Smooth muscle cell of the brain vasculature (primary cell): ENCODE measurements around the gene SCGB1D1.
A peak's percentile ranks its signal among the peaks of the same experiment; 100 is the strongest.
"Not testable (repeated sequence)": the region's sequence is repeated elsewhere in the genome, so short reads cannot be mapped to it uniquely, and the experiment has no call there.

Experiments used
- DNase-seq: peaks from one replicate; pipeline ENCODE4 v3.0.0-alpha.2; 2012; ENCODE audit warnings: low read depth, low spot score

The SCGB1D1 gene

DNA sequence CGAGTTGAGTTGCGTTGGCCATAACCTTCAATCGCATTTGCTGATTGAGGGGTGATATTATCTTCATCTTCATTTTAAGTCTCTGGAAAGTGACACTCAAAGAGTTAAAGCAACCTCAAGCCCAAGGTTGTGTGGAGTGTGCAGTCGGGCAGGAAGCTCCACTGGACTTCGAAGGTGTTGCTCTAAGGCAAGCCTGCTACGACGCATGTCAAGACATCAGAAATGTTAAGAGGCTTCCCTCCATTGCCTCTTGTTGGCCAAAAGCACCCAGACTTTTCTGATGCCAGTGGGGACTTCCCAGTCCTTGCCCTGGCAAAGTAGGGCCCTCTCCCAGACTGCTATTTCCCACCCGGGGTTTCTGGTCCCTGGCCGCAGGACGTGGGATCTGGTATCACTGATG, 23.6 kb upstream of the SCGB1D1 start:
- DNase-seq, result no peak

DNA sequence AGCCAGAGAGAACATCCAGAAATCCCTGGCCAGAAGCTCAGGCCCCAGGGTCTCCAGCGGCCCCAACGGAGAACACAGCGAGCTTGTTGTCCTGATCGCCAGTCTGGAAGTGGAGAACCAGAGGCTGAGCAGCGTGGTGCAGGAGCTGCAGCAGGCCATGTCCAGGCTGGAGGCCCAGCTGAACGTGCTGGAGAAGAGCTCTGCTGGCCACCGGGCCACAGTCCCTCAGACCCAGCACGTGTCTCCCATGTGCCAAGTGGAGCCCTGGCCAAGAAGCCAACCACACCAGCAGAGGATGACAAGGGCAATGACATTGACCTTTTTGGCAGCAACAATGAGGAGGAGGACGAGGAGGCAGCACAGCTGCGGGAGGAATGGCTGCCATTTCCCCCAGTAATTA, 20.6 kb upstream of the SCGB1D1 start:
- DNase-seq, result no peak

DNA sequence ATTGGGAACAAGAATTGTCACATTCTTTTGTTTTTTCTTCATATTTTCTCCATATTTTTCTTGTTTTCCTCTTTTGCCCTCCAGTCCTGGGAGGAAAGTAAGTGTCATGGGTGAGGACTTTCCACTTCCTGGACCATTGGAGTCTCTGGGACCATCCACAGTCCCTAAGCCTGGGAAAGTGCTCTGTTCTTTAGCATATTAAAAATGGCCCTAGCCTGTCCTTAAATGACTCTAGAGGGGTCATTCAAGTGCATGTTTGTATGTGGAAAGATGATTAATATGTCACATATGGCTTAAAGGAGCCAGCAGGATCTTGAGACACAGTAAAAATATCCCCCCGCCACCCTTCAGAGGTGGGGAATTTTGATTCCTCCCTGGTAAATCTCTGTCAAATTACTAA, 20.1 kb upstream of the SCGB1D1 start:
- DNase-seq, result no peak

DNA sequence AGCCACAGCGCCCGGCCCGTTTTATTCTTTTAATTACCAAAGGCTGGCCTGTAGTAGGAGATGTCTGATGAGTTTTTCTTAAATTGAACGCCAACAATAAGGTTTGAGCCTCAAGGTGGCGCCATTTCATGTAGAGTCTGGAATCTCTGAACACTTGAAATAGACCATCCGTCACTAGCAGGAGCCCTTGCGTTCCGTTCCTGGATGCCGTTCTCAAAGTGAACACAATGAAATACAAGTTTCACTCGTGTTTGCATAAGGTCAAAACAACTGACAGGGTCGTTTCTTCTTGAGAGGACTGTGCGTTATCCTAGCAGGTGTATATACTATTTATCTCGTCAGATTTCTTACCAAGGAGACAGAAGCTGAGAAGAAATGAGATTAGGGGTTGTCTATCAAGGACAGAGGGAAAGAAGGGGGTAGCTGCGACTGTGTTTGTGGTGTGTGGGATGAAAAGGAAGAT, 18.7 kb upstream of the SCGB1D1 start:
- DNase-seq, result peak; percentile 17

DNA sequence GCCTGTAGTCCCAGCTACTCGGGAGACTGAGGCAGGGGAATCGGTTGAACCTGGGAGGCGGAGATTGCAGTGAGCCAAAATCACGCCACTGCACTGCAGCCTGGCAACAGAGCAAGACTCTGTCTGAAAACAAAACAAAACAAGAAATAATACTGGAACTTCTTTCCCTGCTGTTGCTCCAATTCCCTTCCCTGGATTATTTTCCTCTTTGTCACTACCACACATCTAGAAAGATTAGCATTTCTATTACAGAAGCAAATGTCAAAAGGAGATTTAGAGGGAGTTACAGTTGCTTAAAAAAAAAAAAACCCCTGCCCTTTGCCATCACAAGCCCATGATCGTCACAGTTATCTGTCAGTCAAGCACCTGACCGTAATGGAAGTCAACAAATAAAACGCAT, 17.7 kb upstream of the SCGB1D1 start:
- no peak for DNase-seq

DNA sequence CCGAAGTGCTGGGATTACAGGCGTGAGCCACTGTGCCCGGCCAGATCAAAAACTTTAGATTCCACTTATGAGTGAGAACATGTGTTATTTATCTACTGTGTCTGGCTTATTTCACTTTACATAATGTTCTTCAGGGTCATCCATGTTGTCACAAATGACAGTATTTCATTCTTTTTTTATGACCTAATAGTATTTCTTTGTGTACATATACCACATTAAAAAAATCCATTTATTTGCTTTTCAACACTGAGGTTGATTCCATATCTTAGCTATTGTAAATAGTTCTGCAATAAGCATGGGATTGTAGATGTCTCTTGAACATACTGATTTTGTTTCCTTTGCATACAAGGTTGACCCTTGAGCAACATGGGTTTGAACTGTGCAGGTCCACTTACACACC, 13.2 kb upstream of the SCGB1D1 start:
- DNase-seq, result no peak

DNA sequence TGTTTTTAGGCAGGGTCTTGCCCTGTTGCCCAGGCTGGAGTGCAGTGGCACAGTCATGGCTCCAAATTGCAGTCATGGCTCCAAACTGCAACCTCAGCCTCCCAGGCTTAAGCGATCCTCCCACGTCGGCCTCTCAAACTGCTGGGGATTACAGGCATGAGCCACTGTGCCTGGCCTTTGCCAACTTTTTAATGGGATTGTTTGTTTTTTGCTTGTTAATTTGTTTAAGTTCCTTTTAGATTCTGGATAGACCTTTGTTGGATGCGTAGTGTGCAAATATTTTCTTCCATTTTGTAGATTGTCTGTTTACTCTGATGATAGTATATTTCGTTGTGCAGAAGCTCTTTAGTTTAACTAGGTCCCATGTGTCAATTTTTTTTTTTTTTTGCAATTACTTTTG, 10.0 kb upstream of the SCGB1D1 start:
- DNase-seq, result no peak

DNA sequence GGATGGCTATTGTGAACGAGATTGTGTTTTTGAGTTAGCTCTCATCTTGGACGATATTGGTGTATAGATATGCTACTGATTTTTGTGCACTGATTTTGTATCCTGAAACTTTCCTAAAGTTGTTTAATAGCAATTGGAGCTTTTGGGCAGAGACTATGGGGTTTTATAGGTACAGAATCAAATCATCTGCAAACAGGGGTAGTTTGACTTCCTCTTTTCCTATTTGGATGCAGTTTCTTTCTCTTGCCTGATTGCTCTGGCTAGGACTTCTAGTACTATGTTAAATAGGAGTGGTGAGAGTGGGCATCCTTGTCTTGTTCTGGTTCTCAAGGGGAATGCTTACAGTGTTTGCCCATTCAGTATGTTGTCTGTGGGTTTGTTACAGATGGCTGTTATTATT, 8.9 kb upstream of the SCGB1D1 start:
- DNase-seq, result no peak

DNA sequence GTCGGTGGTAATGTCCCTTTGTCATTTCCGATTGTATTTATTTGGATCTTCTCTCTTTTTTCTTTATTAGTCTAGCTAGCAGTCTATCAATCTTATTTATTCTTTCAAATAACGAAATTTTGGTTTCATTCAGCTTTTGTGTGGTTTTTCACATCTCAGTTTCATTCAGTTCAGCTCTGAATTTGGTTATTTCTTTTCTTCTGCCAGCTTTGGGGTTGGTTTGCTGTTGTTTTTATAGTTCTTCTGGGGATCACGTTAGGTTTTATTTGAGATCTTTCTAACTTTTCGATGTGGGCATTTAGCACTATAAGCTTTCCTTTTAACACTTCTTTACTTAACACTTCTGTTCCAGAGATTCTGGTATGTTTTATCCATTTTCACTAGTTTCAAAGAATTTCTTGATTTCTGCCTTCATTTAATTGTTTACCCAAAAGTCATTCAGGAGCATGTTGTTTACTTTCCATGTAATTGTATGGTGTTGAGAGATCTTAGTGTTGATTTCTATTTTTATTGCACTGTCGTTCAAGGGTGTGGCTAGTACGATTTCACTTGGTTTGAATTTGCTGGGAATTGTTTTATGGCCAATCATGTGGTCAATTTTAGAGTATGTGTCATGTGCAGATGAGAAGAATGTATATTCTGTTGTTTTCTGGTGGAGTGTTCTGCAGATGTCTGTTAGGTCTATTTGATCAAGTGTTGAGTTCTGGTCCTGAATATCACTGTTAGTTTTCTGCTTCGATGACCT, 7.7 kb upstream of the SCGB1D1 start:
- no peak for DNase-seq

DNA sequence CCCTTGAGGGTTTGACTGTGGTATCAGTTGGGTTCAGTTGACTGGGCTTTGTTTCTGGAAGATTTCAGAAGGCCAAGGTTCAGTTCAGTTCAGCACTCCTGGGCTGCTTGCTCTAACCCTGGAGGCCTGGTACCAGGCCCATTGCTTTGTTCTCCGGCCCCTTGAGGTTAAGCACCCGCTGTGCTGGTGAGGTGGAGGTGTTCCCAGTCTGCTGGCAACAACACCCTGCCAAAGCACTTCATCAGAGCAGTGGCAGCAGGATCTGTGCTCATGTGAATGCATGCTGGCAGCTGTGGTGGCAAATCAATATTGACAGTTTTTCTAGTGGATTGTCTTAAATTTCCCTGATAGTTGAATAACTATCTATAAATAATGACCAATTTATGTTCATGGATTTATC, 3.8 kb upstream of the SCGB1D1 start:
- no peak for DNase-seq

DNA sequence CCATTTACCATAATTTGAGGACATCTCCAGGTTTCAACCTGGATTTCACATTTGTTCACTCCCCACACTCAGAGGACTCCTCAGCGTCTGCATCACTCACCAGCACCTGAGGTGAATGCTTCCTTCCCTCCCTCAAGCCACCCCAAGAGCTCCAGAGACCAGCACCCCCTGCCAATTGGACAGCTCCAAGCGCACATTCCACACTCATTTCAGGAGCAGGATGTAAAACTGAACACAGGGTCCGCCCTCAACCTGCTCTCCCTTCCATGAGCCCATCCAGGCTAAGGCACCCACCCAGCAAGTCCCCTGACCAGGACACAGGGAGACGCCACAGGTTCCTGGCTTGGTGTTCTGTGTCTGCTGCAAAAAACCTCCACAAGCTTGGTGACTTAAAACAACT, 3.9 kb downstream of the SCGB1D1 start:
- no peak for DNase-seq

DNA sequence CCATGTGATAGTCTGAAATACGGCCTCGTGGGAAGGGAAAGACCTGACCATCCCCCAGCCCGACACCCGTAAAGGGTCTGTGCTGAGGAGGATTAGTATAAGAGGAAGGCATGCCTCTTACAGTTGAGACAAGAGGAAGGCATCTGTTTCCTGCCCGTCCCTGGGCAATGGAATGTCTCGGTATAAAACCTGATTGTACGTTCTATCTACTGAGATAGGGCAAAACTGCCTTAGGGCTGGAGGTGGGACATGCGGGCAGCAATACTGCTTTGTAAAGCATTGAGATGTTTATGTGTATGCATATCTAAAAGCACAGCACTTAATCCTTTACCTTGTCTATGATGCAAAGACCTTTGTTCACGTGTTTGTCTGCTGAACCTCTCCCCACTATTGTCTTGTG, 5.0 kb downstream of the SCGB1D1 start:
- not testable (repeated sequence) for DNase-seq

DNA sequence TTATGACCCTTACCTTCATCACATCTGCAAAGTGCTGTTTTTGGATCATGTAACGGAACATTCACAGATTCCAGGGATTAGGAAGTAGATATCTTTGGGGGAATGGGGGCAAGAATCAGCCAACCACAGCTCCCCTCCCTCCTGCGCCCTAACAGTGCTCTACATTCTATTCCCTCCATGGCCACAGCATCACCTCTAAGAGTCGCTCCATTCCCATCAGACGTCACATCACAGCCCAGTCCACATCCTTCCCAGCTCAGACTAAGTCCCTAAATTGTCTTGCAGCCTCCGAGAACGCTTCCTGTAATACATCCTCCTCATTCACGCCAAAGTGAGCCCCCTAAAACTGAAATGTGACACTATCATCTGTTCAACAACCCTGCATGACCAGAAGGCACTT, 5.9 kb downstream of the SCGB1D1 start:
- DNase-seq, result no peak

DNA sequence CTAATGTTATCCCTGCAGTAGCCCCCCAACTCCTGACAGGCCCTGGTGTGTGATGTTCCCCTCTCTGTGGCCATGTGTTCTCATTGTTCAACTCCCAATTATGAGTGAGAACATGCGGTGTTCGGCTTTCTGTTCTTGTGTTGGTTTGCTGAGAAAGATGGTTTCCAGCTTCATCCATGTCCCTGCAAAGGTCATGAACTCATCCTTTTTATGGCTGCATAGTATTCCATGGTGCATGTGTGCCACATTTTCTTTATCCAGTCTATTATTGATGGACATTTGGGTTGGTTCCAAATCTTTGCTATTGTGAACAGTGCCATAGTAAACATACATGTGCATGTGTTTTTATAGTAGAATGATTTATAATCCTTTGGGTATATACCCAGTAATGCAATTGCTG, 7.4 kb downstream of the SCGB1D1 start:
- DNase-seq, result not testable (repeated sequence)

DNA sequence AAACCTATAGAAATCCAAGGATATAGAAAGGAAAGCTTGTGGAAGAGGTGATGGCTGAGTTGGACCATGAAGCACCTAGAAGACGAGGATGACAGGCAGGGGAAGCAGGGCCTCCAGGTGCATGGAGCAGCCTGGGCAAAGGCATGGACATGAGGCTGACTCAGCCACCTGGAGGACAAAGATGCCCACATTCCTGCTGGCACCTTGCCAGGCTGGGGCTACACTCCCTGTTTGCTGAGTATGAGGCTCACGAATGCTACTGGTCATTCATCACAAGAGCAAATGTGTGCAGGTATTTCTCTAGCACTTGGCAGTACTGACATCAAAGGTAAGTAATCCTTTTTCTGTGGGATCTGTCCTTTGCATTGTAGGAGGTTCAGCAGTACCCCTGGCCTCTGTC, 11.4 kb downstream of the SCGB1D1 start:
- no peak for DNase-seq

DNA sequence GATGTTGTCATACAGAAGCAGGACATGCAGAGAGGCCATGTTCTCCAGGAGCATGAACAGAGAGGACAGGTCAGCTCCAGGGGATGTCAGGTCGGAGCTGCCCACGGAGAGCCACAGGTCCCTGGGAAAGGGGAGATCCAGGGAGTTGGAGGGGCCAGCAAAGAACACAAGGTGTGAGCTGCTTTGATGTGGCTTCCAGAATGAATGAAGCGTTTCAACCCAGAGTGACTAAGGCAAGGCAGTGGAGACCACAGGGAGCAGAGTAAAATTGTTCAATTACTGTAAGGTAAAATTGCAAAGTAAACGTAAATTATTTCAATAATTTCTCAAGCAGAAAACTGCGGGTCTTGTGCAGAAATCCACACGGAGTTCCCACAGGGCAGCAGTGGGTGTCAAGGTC, 12.9 kb downstream of the SCGB1D1 start:
- DNase-seq, result no peak

DNA sequence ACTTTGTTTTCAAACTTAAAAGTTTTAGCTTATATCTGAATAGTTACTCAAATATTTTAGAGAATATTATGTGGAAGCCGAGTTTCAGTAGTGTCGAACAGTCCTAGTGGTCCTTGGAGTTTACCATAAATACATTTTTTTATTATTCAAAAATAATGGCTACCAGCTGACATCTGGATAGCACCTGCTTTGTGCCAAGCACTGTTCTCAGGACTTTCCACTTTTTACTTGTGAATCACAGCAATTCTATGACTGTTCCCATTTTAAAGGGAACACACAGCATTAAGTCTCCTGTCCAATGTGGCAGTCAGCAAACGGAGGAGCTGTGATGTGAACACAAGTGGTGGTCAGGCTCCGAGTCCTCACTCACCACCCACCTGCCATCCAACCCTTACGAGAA, 14.4 kb downstream of the SCGB1D1 start:
- DNase-seq, result no peak

DNA sequence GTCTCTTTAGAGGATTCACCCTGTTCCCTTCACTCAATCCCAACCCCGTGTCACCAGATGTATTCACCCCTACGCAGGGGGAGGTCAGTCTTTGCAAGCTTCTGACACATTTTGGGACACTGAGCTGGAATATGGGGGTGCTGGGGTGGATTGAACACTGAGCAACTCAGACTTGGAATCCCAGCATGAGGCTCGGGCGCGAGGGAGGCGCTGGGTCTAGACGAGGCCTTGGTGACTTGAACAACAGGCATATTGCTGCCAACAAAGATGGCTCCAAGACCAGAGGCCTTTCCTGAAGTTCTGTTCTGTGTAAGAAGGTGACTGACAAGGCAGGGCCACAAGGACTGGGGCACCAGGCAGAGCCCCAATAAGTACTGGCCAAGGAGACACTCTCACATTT, 15.4 kb downstream of the SCGB1D1 start:
- DNase-seq, result no peak

DNA sequence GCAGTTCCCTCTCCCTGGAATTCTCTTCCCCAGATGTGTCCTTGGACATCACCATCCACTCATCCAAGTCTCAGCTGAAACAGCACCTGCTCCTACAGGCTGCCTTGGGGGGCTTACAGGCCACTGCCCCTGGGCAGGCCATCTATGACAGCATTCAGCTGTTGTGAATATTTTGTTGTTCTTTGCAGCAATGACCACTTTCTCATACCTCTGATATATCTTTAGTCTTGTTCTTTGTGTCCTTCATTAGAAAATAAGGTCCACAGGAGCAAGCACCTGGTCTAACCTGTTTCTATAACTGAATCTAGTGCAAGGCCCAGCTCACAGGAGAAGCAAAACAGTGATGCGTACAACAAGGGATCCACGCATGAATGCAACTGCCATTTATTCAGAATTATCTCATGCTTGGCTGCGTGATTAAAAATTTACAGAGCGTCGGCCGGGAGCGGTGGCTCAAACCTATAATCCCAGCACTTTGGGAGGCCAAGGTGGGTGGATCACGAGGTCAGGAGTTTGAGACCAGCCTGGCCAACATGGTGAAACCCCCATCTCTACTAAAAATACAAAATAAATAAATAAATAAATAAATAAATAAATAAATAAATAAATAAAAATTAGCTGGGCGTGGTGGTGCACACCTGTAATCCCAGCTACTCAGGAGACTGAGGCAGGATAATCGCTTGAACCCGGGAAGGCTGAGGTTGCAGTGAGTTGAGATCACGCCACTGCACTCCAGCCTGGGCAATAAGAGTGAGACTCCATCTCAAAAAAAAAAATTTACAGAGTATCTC, 16.5 kb downstream of the SCGB1D1 start:
- DNase-seq, result not testable (repeated sequence)

DNA sequence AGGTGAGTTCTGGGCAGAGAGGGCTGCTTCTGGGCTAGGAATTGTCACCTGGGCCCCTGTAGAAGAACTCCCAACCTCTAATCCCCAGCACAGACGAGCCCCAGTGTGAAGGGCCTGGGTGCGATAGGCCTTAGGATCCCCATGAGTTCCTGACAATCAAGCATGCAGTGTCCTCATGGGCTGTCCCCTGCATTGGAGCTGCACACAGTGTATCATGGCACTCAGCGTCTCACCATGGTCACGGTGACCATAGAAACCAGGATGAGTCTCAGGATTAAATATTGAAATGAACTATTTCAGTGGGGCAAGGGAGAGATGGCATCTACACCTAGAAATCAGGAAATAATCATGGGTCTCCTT, 18.7 kb downstream of the SCGB1D1 start:
- DNase-seq, result no peak

DNA sequence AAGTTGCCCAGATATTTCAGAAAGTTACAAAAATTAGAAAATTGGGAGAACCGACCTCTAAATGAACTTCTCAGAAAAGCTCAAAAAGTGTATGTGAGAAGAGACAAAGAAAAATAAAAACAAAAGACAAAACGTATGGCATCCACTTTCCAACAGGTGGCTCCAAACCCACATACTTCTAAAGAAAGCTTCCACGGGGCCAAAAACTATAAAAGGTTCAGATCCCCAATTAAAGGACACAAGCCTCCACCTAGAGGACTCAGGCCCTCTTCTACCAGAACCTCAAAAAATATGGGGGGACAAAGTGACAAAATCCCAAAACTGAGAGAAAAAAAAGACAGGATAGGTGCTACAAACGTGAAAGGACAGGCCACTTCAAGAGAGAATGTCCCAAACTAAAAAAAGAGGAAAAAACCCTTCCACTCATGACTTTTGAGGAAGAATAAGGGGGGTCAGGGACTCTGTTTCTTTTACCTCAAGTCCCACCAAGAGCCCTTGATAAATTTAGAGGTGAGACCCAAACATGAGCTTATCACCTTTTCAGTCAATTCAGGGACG, 27.3 kb downstream of the SCGB1D1 start:
- no peak for DNase-seq

DNA sequence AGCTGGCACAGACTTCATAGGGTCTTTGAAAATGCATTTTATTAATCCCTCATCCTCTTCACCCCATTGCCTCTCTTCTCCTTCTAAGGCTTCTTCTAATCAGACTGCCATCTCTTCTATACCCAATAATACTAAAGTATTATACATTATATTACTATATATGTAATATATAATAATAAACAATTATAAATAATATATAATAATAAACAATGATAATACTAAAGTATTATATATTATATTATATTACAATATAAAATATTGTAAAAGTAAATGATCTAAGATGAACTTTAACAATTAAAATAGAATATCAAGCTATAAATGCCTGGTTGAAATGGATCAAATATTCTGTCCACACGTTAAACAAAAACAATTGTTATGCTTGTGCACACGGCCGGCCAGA, 31.5 kb downstream of the SCGB1D1 start:
- DNase-seq, result no peak

DNA sequence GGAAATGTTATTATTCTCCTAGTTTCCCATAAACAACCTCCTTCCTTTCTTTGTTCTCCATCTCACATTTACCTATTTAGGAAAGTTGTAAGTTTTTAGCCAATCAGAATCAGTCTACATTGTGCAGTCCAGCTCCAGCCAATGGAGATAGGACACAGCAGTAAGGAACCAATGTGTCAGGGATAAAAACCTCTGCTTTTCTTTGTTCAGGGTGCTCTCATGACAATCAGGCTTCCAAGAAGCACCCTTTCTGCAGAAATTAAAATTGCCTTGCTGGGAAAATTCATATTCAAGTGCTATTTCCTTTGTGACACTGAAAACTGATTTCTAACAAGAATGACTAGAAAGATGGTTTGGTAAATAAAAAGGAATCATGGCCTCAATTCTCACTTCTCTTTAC, 33.1 kb downstream of the SCGB1D1 start:
- DNase-seq, result no peak
